Measurements from ENCODE around the gene TOX2. TPM values are rescaled to one million over a fixed set of nuclear protein-coding genes. Genes with fewer than 3 reads are reported as not detected.

The TOX2 gene
- total and polyA plus RNA-seq, 2 of the 8 experiments (the other 6 are each of a cell fraction or from before 2014, with no cell fraction given) = 1.8 to 3.4 TPM

DNA sequence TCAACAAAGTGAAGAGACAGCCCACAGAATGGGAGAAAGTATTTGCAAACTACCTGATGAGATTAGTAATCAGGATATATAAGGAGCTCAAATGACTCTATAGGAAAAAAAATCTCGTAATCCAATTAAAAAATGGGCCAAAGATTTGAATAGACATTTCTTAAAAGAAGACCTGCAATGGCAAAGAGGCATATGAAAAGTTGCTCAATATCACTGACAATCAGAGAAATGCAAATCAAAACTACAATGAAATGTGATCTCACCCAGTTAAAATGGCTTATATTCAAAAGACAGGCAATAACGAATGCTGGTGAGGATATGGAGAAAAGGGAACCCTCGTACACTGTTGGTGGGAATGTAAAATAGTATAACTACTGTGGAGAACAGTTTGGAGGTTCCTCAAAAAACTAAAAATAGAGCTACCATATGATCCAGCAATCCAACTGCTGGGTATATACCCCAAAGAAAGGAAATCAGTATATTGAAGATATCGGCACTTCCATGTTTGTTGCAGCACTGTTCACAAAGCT is 65.0 kb downstream of the TOX2 start (continued):
- TF ChIP-seq RNF2 (IDR thresholded peaks at IDR 0.05; ENCODE audit: borderline replicate concordance, low read depth, low read length, missing control alignments, poor library complexity, severe bottlenecking) (no peak), EP300 (IDR thresholded peaks at IDR 0.05; ENCODE audit: borderline replicate concordance in 1 of 2, low read depth in 2 of 2, low read length in 2 of 2) (no peak), HDAC2 (IDR thresholded peaks at IDR 0.05; ENCODE audit: borderline replicate concordance in 1 of 2, low read depth in 2 of 2, low read length in 2 of 2) (no peak), SIN3A (conservative IDR thresholded peaks at IDR 0.05 in 1 of 2, IDR thresholded peaks at IDR 0.05 in 1 of 2; ENCODE audit: low read depth in 1 of 2, low read length in 2 of 2) (no peak), PHF8 (conservative IDR thresholded peaks at IDR 0.05; ENCODE audit: low read depth, low read length) (no peak)
- TF ChIP-seq, protein P1, sequence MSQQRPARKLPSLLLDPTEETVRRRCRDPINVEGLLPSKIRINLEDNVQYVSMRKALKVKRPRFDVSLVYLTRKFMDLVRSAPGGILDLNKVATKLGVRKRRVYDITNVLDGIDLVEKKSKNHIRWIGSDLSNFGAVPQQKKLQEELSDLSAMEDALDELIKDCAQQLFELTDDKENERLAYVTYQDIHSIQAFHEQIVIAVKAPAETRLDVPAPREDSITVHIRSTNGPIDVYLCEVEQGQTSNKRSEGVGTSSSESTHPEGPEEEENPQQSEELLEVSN (IDR thresholded peaks at IDR 0.05) = no peak
- TF ChIP-seq, protein P2, sequence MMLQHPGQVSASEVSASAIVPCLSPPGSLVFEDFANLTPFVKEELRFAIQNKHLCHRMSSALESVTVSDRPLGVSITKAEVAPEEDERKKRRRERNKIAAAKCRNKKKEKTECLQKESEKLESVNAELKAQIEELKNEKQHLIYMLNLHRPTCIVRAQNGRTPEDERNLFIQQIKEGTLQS (IDR thresholded peaks at IDR 0.05; ENCODE audit: insufficient read depth, low read depth, low read length) = no peak

Data from H1 (cell line).